GM12878 (cell line): ENCODE measurements around the gene RASIP1.

Source experiments
- BHLHE40 ChIP-seq, 2 experiments: fragments of 450-650 bp in 1 of 2; IDR thresholded peaks; 2 replicates each; pipeline ENCODE4 v1.6.1; 2011 to 2017; ENCODE audit warnings: low read depth in 2 of 2, borderline replicate concordance in 1 of 2, improper control_type of control experiment in 1 of 2, low read length in 1 of 2, mild to moderate bottlenecking in 1 of 2
- CHD2 ChIP-seq: IDR thresholded peaks from 2 replicates; pipeline ENCODE4 v1.6.1; 2011; ENCODE audit warnings: low read depth, low read length, improper control_type of control experiment, borderline replicate concordance
- CTCF ChIP-seq, 3 experiments: IDR thresholded peaks in 2 of 3; conservative IDR thresholded peaks in 1 of 3; 2 replicates each; pipeline ENCODE4 v1.5.1; 2011; ENCODE audit warnings: low read depth in 3 of 3, low read length in 3 of 3, mild to moderate bottlenecking in 3 of 3, control low read depth in 2 of 3, moderate library complexity in 2 of 3, inconsistent platforms in 1 of 3, mixed read lengths in 1 of 3; ENCODE audit not compliant: control insufficient read depth in 2 of 3, insufficient read depth in 1 of 3; ENCODE audit errors: extremely low read depth in 1 of 3
- E2F4 ChIP-seq: IDR thresholded peaks from 2 replicates; pipeline ENCODE4 v1.6.1; 2012; ENCODE audit warnings: low read depth, low read length, improper control_type of control experiment
- FOS ChIP-seq: IDR thresholded peaks from 3 replicates; pipeline ENCODE4 v1.6.1; 2011; ENCODE audit warnings: borderline replicate concordance; ENCODE audit not compliant: insufficient read length; ENCODE audit errors: extremely low read depth
- MXI1 ChIP-seq: fragments of 150-350 bp; IDR thresholded peaks from 2 replicates; pipeline ENCODE4 v1.6.1; 2011; ENCODE audit warnings: low read depth, mild to moderate bottlenecking, inconsistent platforms, low read length, improper control_type of control experiment
- POLR2A ChIP-seq: IDR thresholded peaks from 2 replicates; pipeline ENCODE4 v1.6.1; 2011; ENCODE audit warnings: low read depth, mild to moderate bottlenecking, low read length
- RAD21 ChIP-seq: IDR thresholded peaks from 2 replicates; pipeline ENCODE4 v1.6.1; 2011; ENCODE audit warnings: mild to moderate bottlenecking, low read depth, low read length, moderate library complexity; ENCODE audit not compliant: insufficient read depth
- ZNF274 ChIP-seq: IDR thresholded peaks from one replicate; pipeline ENCODE4 v1.8.0; 2011; ENCODE audit not compliant: insufficient read length, insufficient read depth

- TF ChIP-seq RAD21 (no peak), BHLHE40 (IDR thresholded peaks at IDR 0.05; ENCODE audit: borderline replicate concordance in 1 of 2, low read depth in 2 of 2, low read length in 1 of 2) (no peak), FOS (no peak), E2F4 (no peak), MXI1 (no peak), CTCF (IDR thresholded peaks at IDR 0.05 in 2 of 3, conservative IDR thresholded peaks at IDR 0.05 in 1 of 3; ENCODE audit: control insufficient read depth in 2 of 3, extremely low read depth in 1 of 3, insufficient read depth in 1 of 3, low read depth in 3 of 3, low read length in 3 of 3) (no peak), ZNF274 (no peak), CHD2 (no peak), POLR2A (no peak)
Measured at GRCh38 chr19:48750351-48750750, 9.9 kb upstream of the RASIP1 start.
